ENCODE measurements around the gene UGCG.

Gene UGCG

DNA sequence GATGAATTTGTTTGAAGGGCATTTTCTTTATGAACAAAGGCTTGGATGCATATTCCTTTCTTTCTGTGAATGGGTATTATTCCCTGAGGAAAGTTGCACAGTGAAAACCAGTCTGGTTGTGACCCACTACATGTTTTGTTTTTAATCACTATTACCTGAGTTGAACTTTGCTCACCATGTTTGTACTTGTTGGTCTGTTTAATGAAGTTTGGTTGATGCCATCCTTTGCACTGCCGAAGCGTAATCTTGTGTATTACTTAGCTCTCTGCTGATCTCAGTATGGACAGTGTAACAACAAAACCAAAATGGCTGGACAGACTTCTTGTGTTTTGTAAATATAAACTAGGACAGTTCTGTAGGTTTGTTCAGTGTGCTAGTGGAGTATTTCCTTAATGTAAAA is 38.1 kb downstream of the UGCG start:
- Histone ChIP-seq H3K36me3 (ENCODE audit: control insufficient read depth, insufficient read depth, low read length) (peaks cover 2% of the 10 kb centered on the region), H4K5ac (ENCODE audit: low read length) (no peak overlapping the region), H3K27me3 (ENCODE audit: insufficient read depth, low read length, poor library complexity) (no peaks in the 10 kb centered on the region), H3K4ac (ENCODE audit: low read depth, low read length) (no peak overlapping the region), H3K23ac (ENCODE audit: low read length) (no peak overlapping the region), H3K9ac (ENCODE audit: low read length) (no peak overlapping the region), H2AK5ac (ENCODE audit: low read length) (no peak overlapping the region), H3K79me2 (ENCODE audit: control insufficient read depth, insufficient read depth, low read length) (no peaks in the 10 kb centered on the region), H3K79me1 (ENCODE audit: low read length) (no peaks in the 10 kb centered on the region), H3K4me3 (ENCODE audit: low read length) (no peak overlapping the region), H2BK5ac (ENCODE audit: low read length) (no peak overlapping the region), H3K56ac (ENCODE audit: low read length) (no peak overlapping the region), H2BK15ac (replicated peaks; ENCODE audit: low read depth) (no peak overlapping the region), H2BK120ac (ENCODE audit: low read depth, low read length) (no peak overlapping the region), H3K4me1 (ENCODE audit: control insufficient read depth, low read depth, low read length) (no peaks in the 10 kb centered on the region), H4K8ac (ENCODE audit: low read depth, low read length) (no peak overlapping the region), H3K4me2 (ENCODE audit: low read length) (no peak overlapping the region), H3K18ac (ENCODE audit: low read length) (no peak overlapping the region), H3K27ac (ENCODE audit: low read depth, low read length) (no peak overlapping the region)
- no peak for DNase-seq
- WGBS (ENCODE audit: extremely low coverage, insufficient coverage, low lambda C conversion rate), result no CpG with 5 or more reads among the region's 2 CpGs

GRCh38 chr9:111936391-111936790 is 39.8 kb downstream of the UGCG start:
- Histone ChIP-seq H3K4me1 (ENCODE audit: control insufficient read depth, low read depth, low read length) (no peaks in the 10 kb centered on the region), H4K8ac (ENCODE audit: low read depth, low read length) (no peak overlapping the region), H3K27me3 (ENCODE audit: insufficient read depth, low read length, poor library complexity) (no peaks in the 10 kb centered on the region), H2AK5ac (ENCODE audit: low read length) (no peak overlapping the region), H3K4me2 (ENCODE audit: low read length) (no peak overlapping the region), H2BK5ac (ENCODE audit: low read length) (no peak overlapping the region), H3K27ac (ENCODE audit: low read depth, low read length) (no peak overlapping the region), H3K36me3 (ENCODE audit: control insufficient read depth, insufficient read depth, low read length) (no peaks in the 10 kb centered on the region), H3K9ac (ENCODE audit: low read length) (no peak overlapping the region), H2BK120ac (ENCODE audit: low read depth, low read length) (no peak overlapping the region), H3K79me2 (ENCODE audit: control insufficient read depth, insufficient read depth, low read length) (no peaks in the 10 kb centered on the region), H3K56ac (ENCODE audit: low read length) (no peak overlapping the region), H3K4ac (ENCODE audit: low read depth, low read length) (no peak overlapping the region), H3K23ac (ENCODE audit: low read length) (no peak overlapping the region), H3K4me3 (ENCODE audit: low read length) (no peak overlapping the region), H3K18ac (ENCODE audit: low read length) (no peak overlapping the region), H2BK15ac (replicated peaks; ENCODE audit: low read depth) (no peak overlapping the region), H4K5ac (ENCODE audit: low read length) (no peak overlapping the region), H3K79me1 (ENCODE audit: low read length) (no peaks in the 10 kb centered on the region)
- DNase-seq, result no peak
- WGBS (ENCODE audit: extremely low coverage, insufficient coverage, low lambda C conversion rate), result no CpG with 5 or more reads among the region's 2 CpGs

DNA sequence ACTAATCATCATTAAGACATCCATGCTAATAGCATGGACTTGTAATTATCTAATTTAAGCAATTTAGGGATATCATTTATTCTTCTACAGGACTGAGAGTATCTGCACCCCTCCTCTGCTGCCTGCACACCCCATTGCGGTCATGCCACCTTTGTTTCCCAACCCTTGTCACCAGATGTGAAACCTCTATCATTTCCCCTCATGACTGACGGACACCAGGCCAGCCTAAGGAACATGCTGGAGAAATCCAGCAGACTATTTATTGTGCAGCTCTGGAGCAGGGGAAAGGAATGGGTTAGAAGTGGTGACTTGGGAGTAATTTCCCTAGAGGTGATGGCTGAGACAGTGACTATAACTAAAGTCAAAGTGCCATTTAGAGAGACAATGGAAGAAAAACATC is 40.7 kb downstream of the UGCG start:
- no peaks in the 10 kb centered on the region for H3K36me3 ChIP-seq (ENCODE audit: control insufficient read depth, insufficient read depth, low read length)
- no CpG with 5 or more reads among the region's 2 CpGs for WGBS (ENCODE audit: extremely low coverage, insufficient coverage, low lambda C conversion rate)
- no peaks in the 10 kb centered on the region for H3K27me3 ChIP-seq (ENCODE audit: insufficient read depth, low read length, poor library complexity)
- H3K4ac ChIP-seq (ENCODE audit: low read depth, low read length), result no peak overlapping the region
- no peak overlapping the region for H2BK120ac ChIP-seq (ENCODE audit: low read depth, low read length)
- no peak overlapping the region for H3K23ac ChIP-seq (ENCODE audit: low read length)
- H3K18ac ChIP-seq (ENCODE audit: low read length), result no peak overlapping the region
- no peak overlapping the region for H3K9ac ChIP-seq (ENCODE audit: low read length)
- H3K4me1 ChIP-seq (ENCODE audit: control insufficient read depth, low read depth, low read length), result no peaks in the 10 kb centered on the region
- H2BK5ac ChIP-seq (ENCODE audit: low read length), result no peak overlapping the region
- H3K27ac ChIP-seq (ENCODE audit: low read depth, low read length), result no peak overlapping the region
- H3K4me3 ChIP-seq (ENCODE audit: low read length), result no peak overlapping the region
- H4K5ac ChIP-seq (ENCODE audit: low read length), result no peak overlapping the region
- H3K56ac ChIP-seq (ENCODE audit: low read length), result no peak overlapping the region
- no peak overlapping the region for H3K4me2 ChIP-seq (ENCODE audit: low read length)
- H2AK5ac ChIP-seq (ENCODE audit: low read length), result no peak overlapping the region
- no peaks in the 10 kb centered on the region for H3K79me1 ChIP-seq (ENCODE audit: low read length)
- H4K8ac ChIP-seq (ENCODE audit: low read depth, low read length), result no peak overlapping the region
- no peaks in the 10 kb centered on the region for H3K79me2 ChIP-seq (ENCODE audit: control insufficient read depth, insufficient read depth, low read length)
- DNase-seq, result no peak
- no peak overlapping the region for H2BK15ac ChIP-seq (replicated peaks; ENCODE audit: low read depth)

DNA sequence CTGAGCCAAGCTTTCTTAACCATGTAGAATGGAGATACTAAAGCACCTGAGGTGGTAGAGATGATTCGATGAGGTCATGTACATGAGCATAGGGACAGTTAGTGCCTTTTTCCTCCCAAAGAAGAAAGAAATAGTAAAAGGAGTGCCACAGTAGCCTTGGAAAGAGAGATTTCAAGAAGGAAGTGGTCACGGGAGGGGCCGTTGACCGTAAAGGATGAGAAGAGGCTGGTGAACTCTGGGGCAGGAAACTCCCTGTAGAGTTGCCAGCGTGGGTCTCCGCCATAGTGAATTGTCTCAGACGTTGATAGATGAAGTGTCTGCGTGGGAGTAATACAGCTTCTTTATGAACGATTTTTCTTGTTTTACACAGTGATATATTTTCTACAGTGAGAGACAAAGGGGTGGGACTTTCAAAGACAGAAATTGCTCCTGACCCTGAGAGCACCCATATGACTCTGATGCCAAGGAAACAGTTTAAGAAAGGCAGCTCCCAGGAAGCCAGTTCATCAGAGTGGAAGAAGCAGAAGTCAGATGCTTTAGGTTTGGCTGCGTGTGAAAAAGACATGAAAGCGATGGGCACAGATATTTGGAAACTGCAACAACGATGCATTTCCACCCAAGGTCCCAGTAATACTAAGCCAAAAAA is 41.3 kb downstream of the UGCG start:
- Histone ChIP-seq H3K18ac (ENCODE audit: low read length) (no peak overlapping the region), H3K36me3 (ENCODE audit: control insufficient read depth, insufficient read depth, low read length) (no peaks in the 10 kb centered on the region), H3K27ac (ENCODE audit: low read depth, low read length) (no peak overlapping the region), H3K79me1 (ENCODE audit: low read length) (no peaks in the 10 kb centered on the region), H2BK15ac (replicated peaks; ENCODE audit: low read depth) (no peak overlapping the region), H4K8ac (ENCODE audit: low read depth, low read length) (no peak overlapping the region), H2BK5ac (ENCODE audit: low read length) (no peak overlapping the region), H3K9ac (ENCODE audit: low read length) (no peak overlapping the region), H3K56ac (ENCODE audit: low read length) (no peak overlapping the region), H4K5ac (ENCODE audit: low read length) (no peak overlapping the region), H2BK120ac (ENCODE audit: low read depth, low read length) (no peak overlapping the region), H3K4ac (ENCODE audit: low read depth, low read length) (no peak overlapping the region), H3K79me2 (ENCODE audit: control insufficient read depth, insufficient read depth, low read length) (no peaks in the 10 kb centered on the region), H3K4me1 (ENCODE audit: control insufficient read depth, low read depth, low read length) (no peaks in the 10 kb centered on the region), H3K4me3 (ENCODE audit: low read length) (no peak overlapping the region), H2AK5ac (ENCODE audit: low read length) (no peak overlapping the region), H3K27me3 (ENCODE audit: insufficient read depth, low read length, poor library complexity) (no peaks in the 10 kb centered on the region), H3K23ac (ENCODE audit: low read length) (no peak overlapping the region), H3K4me2 (ENCODE audit: low read length) (no peak overlapping the region)
- no peak for DNase-seq
- whole genome bisulfite sequencing (ENCODE audit: extremely low coverage, insufficient coverage, low lambda C conversion rate), result no CpG with 5 or more reads among the region's 12 CpGs

DNA sequence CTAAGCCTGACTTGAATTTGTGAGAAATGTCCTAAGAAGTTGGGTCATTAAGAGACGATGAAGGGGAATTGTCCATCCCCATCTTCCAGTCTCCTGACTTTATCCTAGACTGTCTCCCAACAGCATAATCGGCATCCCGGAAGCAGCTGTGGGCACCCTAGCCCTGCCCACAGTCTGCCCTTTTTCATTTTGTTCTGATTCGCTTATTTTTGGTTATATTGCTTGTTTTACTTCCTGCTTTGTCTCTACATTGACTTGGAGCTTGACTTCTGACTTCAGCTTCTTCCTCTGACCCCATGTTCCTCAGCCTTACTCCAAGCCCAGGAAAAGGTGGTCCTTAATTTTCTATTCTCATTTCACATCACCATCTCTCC is 41.8 kb downstream of the UGCG start:
- no peak for DNase-seq
- Histone ChIP-seq H3K27ac (ENCODE audit: low read depth, low read length) (no peak overlapping the region), H3K79me2 (ENCODE audit: control insufficient read depth, insufficient read depth, low read length) (no peaks in the 10 kb centered on the region), H4K8ac (ENCODE audit: low read depth, low read length) (no peak overlapping the region), H3K27me3 (ENCODE audit: insufficient read depth, low read length, poor library complexity) (no peaks in the 10 kb centered on the region), H3K9ac (ENCODE audit: low read length) (no peak overlapping the region), H3K4me3 (ENCODE audit: low read length) (no peak overlapping the region), H2AK5ac (ENCODE audit: low read length) (no peak overlapping the region), H4K5ac (ENCODE audit: low read length) (no peak overlapping the region), H3K23ac (ENCODE audit: low read length) (no peak overlapping the region), H3K4ac (ENCODE audit: low read depth, low read length) (no peak overlapping the region), H2BK15ac (replicated peaks; ENCODE audit: low read depth) (no peak overlapping the region), H3K4me1 (ENCODE audit: control insufficient read depth, low read depth, low read length) (no peaks in the 10 kb centered on the region), H2BK120ac (ENCODE audit: low read depth, low read length) (no peak overlapping the region), H3K18ac (ENCODE audit: low read length) (no peak overlapping the region), H3K36me3 (ENCODE audit: control insufficient read depth, insufficient read depth, low read length) (no peaks in the 10 kb centered on the region), H3K4me2 (ENCODE audit: low read length) (no peak overlapping the region), H3K56ac (ENCODE audit: low read length) (no peak overlapping the region), H2BK5ac (ENCODE audit: low read length) (no peak overlapping the region), H3K79me1 (ENCODE audit: low read length) (no peaks in the 10 kb centered on the region)
- WGBS (ENCODE audit: extremely low coverage, insufficient coverage, low lambda C conversion rate), result no CpG with 5 or more reads among the region's 4 CpGs

- Histone ChIP-seq H3K36me3 (ENCODE audit: control insufficient read depth, insufficient read depth, low read length) (no peaks in the 10 kb centered on the region), H4K8ac (ENCODE audit: low read depth, low read length) (no peak overlapping the region), H3K27me3 (ENCODE audit: insufficient read depth, low read length, poor library complexity) (no peaks in the 10 kb centered on the region), H3K56ac (ENCODE audit: low read length) (no peak overlapping the region), H2BK120ac (ENCODE audit: low read depth, low read length) (no peak overlapping the region), H3K4me1 (ENCODE audit: control insufficient read depth, low read depth, low read length) (no peaks in the 10 kb centered on the region), H3K4me3 (ENCODE audit: low read length) (no peak overlapping the region), H3K9ac (ENCODE audit: low read length) (no peak overlapping the region), H2BK5ac (ENCODE audit: low read length) (no peak overlapping the region), H3K18ac (ENCODE audit: low read length) (no peak overlapping the region), H3K4ac (ENCODE audit: low read depth, low read length) (no peak overlapping the region), H2AK5ac (ENCODE audit: low read length) (no peak overlapping the region), H4K5ac (ENCODE audit: low read length) (no peak overlapping the region), H2BK15ac (replicated peaks; ENCODE audit: low read depth) (no peak overlapping the region), H3K4me2 (ENCODE audit: low read length) (no peak overlapping the region), H3K27ac (ENCODE audit: low read depth, low read length) (no peak overlapping the region), H3K79me1 (ENCODE audit: low read length) (no peaks in the 10 kb centered on the region), H3K23ac (ENCODE audit: low read length) (no peak overlapping the region), H3K79me2 (ENCODE audit: control insufficient read depth, insufficient read depth, low read length) (no peaks in the 10 kb centered on the region)
- no CpG with 5 or more reads among the region's 2 CpGs for WGBS (ENCODE audit: extremely low coverage, insufficient coverage, low lambda C conversion rate)
- DNase-seq, result no peak
Observed at GRCh38 chr9:111939322-111939721, 42.7 kb downstream of the UGCG start.

All from mesendoderm (in vitro differentiated cells).